GM19328 (cell line): Measurements from ENCODE around the gene MRPS27.
A peak's percentile ranks its signal among the peaks of the same experiment; 100 is the strongest.

Experiments used
- ATAC-seq: cut with Tn5 transposase; IDR thresholded peaks from one replicate; pipeline ENCODE4 v1.9.1; 2021; ENCODE audit warnings: mild to moderate bottlenecking, moderate library complexity; ENCODE audit not compliant: unreplicated experiment

The MRPS27 gene

DNA sequence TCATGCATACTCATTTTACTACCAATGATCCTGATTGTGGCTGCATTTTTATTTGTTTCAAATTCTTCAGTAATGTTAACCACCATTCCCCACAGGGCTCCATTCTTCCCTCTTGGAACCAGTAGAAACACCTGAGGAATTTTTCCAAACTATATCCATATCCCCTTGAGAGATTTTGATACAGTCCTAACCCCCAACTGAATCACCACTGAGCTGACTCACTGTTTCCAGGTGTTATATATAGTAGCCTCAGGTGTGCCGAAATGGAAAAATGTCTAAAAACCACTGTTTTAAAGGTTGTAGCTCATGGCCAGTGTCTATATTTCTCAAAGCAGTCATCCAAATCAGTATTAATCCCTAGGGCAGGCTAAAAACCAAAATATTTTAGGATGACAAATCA, 85.2 kb downstream of the MRPS27 start:
- ATAC-seq = no peak

DNA sequence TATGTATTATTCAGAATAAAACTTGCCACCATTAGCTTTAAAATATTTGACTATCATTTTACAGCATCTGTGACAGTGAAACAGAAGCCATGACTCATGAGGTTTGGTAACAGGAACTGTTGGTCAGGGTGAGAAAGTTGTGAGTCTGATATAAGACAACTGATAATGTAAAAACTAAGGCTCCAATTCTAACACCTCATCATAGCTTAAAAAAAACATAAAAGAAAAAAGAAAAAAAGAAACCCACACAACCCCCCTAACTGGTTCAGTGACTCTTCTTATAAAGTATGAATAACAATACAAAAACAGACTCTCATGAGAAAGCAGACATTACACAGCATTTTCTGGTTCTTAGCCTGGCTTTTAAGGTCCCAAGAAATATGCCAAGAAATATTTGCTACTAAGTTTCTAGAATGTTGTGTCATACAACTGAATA, 85.8 kb downstream of the MRPS27 start:
- peak; percentile 83 for ATAC-seq

DNA sequence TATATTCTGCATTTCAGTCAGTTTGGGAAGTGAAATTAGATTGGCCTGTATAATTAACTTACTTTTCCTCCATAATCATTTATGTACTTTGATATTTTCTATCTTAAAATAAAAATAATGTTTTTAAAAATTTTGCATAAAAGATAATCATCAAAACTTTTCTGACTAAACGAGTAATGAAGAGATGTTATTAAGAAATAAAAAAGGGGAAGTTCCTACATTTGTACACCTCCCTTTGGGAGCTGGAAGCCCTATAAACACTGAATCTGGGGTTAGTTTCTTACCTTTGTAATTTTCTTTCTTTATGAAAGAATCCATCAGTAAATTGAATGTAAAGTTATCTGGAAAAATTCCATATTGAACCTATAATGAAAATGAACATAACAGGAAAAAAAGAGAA, 86.2 kb downstream of the MRPS27 start:
- ATAC-seq = no peak

- ATAC-seq = no peak
These were observed 87.2 kb downstream of the MRPS27 start for GRCh38 chr5:72232838-72233237.

GRCh38 chr5:72231991-72232703, 87.9 kb downstream of the MRPS27 start:
- ATAC-seq = no peak

GRCh38 chr5:72228960-72229359, 91.1 kb downstream of the MRPS27 start:
- ATAC-seq = no peak

DNA sequence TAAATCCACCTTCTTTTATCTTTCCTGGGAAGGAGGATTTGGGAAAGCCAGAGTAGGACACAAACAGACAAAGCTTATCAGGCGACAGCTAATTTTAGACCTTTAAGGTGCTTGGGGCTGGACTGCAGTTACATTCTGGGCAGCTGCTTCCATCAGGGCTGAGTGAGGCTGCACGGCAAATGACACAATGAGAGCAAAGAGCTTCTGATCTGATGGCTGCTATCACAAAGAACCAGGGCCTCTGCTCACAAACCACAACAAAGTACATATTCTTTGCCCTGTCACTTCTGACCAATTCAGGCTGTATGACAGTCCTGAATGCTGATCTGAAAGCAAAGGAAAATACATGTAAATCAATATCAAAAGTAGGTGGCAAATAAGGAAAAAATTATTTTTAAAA, 93.1 kb downstream of the MRPS27 start:
- no peak for ATAC-seq

DNA sequence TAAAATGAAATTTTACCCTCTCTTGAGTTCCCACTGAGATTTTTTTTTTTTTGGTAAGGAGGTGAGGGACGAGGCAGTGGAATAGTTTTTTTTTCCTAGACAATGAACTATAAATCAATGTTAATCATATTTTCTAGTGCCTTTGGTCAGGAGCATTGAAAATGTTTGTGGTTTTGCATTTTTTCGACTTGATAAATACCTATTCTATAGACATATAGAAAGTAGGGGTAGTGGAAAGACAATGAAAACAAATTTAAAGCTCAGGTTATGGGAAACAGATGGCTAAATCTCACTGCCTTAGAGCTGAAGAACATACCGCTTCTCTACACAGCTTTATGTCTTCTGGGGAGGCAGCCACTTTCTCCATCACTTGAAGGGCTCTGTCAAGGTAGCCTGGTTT, 94.3 kb downstream of the MRPS27 start:
- no peak for ATAC-seq

DNA sequence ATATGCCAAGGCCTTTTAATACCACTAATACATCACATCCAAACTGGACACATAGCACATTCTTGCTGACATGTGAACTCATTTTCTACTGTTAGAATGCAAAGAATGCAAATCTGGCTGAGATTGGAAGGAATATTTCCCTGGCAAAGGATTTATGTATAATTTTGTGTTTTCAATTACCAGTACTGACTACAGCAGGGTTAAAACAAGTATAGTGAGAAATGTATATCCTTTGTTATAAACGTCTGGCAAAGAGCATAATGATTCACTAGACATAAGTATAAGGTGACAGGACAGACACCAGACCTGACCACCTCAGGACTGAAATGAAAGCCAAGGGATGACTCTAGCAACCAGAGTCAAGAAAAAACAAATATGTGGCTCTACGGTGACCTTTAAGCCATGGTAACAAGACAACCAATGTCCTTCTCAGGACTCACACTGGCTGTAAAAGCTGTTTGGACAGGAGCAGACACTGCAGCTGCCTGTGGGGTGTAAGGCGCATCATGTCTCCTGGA, 95.0 kb downstream of the MRPS27 start:
- ATAC-seq = no peak

- no peak for ATAC-seq
These were observed 96.7 kb downstream of the MRPS27 start for GRCh38 chr5:72223371-72223770.

- ATAC-seq = no peak
These were observed 97.5 kb downstream of the MRPS27 start for GRCh38 chr5:72222521-72222920.

DNA sequence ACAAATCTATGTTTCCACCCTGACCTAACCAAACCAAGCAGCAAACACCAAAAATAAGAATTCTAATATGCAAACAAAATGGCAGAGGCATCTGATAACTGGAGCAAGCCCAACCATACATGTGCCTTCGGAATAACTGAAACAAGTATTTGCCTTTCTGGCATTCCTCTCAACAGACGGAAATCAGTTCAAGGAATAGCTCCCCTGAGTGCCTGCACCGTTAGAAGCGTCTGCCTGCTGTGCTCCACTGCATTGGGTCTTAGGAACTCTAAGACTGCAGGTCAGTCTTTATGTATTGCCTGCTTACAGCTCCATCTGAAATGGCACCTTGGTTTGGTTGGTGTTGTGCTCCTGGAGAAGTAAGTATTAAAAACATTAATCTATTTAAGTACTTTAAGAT, 98.5 kb downstream of the MRPS27 start:
- no peak for ATAC-seq

DNA sequence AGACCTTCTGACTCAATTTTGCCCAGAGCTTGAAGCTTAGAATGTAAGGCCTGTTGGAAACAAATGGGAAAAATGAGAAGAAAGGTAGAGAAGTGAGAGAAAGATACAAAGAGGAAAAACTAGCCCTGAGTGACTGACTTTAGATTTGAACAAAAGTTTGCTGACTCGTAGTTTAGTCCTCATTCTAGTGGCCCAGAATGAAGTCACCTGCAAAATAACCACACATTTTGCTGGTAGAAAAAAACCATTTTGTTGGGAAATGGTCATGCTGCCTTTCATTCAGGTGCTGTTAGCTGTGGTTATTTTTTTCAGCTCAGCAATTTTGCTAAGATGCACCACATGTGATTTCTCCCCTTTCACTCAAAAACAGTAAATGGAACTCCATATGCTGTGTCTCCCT, 98.9 kb downstream of the MRPS27 start:
- ATAC-seq = no peak

DNA sequence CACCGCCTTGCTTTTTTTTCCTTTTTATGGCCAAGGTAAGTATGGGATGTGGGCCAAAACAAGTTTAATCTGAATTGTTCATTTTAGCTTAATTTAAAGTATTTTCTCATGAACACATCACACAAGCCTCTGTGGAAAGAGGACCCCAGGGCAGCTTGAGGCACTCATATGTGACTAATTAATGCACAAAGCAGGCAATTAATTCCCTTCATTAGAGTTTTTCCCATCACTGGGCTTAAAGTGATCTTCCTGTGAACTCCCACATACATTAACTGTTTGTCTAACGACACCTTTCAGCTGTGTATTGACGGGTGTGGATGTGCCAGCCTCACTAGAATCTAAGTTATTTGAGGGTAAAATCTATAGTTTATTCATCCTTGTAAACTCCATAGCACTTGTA, 103.3 kb downstream of the MRPS27 start:
- ATAC-seq = no peak

DNA sequence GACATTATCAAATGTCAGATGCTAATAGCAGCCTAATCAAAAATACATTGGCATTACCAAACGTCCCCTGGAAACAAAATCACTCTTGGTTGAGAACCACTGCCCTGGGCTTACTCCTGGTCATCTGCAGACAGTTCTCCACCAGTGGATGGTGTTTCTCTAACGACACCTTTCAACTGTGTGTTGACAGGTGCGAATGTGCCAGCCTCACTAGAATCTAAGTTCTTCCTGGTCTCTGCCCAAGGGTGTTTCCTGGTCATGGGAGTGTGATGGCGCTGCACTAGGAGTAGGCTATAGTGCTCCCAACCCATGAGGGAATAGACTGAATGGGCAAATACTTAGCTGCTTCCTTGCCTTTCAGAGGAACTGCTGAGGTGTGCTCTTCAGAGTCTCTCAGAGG, 105.9 kb downstream of the MRPS27 start:
- no peak for ATAC-seq

DNA sequence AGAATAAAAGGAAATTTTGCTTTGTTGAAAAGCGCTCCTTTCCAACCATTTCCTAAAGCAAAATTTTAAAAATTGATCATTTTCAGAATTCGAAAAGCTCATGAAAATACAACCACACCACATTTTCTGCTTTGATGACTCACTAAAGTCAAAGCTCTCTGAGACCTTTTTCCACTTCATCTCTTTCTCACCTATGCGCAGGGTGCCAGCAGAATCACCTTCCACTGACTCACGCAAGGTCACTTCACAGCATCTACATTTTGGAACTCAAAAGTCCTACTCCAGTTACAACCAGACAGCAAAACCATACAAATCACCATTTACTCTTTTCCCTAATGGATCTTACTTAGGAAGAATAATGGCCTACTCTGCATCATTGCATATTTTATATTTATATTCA, 106.6 kb downstream of the MRPS27 start:
- no peak for ATAC-seq

- ATAC-seq = no peak
These were observed 107.9 kb downstream of the MRPS27 start for GRCh38 chr5:72212171-72212570.

DNA sequence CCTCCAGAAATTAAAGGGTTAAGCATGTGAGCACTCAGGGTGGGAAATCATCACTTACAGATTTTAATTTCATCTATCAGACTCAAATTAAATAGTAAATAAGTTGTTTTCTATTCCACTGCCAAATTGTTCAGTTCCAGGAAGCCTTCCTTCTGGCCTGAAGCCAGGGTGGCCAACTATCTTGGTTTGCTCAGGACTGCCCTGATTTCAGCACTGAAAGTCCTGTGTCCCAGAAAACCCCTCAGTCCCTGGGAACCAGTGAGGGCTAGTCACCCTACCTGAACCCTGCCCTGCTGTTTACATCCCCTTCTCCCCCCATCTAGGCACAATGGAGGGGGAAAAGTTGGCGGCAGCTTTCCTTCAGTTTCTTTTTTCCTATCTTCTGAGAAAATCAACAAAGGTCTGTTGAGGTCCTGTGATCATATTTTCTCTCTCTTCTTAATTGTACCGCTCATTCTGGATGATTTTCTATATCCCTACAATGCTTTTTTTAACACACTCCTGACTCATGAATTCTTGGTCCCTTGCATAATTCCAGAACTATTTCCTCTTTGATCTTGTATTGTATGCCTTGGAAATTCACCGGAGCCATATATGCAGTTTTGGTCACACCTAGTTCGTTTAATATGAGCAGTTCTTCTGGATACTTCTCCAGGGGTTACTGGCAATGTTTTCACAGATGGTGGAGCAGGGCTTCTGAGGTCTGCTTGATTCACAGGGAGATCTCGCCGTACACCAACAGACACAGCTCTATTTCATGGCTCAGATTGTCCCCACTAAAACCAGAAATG, 109.0 kb downstream of the MRPS27 start:
- ATAC-seq = no peak

DNA sequence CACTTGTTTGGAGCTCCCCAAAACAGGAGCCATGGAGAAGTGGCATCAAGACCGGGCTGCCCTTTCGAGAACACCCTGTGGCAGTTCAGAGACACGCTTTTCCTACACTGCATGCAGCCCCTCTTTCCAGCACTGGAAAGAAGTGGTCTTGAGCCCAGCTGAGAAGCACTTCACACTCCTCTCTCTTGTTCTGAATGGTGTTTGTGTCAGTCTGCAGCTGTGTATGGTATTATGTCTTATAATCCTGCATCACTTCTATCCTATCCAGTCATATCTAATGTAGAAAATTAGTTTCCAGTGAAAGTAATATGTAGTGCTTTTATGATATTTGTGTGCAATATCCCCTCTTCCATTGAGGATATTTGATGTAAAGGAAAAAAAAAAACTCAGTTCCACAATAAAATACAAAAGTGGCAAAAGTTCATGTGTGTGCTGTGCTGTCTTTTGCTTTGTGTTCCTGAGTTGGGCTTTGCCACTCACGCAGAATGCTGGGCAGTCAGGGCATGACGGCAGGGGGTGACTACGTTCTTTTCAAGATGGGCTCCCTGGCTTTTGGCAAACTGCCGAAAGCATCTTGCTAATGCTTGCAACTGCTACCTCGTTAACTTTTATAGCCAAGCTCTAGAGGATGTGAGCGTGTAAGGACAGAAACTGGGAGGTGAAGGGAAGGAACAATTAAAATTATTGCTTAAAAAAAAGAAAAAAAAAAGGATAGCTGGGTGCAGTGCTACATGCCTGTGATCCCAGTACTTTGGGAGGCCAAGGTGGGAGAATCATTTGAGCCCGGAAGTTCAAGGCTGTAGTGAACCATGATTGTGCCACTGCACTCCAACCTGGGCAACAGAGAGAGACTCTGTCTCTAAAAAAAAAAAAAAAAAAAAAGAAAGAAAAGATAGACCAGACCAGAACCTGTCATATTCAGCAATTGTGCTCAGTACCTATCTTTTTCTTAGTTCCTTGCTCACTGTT, 110.6 kb downstream of the MRPS27 start:
- no peak for ATAC-seq

- no peak for ATAC-seq
These were observed 111.6 kb downstream of the MRPS27 start for GRCh38 chr5:72208324-72208926.

DNA sequence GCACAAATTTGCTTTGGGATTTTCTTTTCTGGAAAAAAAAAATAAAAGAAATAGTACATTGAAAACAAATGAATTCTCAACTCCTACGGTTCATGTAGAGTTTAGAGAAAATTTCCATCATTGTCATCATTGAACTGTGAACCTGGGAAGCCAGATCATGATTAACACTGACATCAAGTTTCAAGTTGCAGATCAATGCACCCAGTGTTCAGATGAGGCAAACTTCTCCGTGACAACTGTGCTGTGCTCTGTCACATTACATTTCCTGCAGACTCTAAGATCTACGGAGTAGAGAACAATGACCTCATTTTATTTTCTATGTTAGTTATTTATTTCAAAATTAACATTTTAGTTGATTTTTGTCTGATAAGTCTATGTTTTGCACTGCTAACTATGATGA, 113.0 kb downstream of the MRPS27 start:
- no peak for ATAC-seq
